MCF 10A (cell line): ENCODE results near the gene CLCNKA. TPM values are rescaled to one million over a fixed set of nuclear protein-coding genes. Genes with fewer than 3 reads are reported as not detected.
"Not testable (repeated sequence)": the region's sequence is repeated elsewhere in the genome, so short reads cannot be mapped to it uniquely, and the experiment has no call there.

Experiments used
- BruUV-seq: library from RNA; stranded (reverse); fragments of 400-500 nt; replicated peaks from 2 replicates; lab custom pipeline; 2021; lab: Mats Ljungman, UMichigan
- CTCF ChIA-PET: fragments of 300-600 bp; sonication (Branson Sonifier 250); formaldehyde crosslinking; extraction: SDS; loops from one replicate; lab custom pipeline; 2021; ENCODE audit warnings: antibody characterized with exemption, inconsistent platforms; lab: Yijun Ruan, JAX
- POLR2A ChIA-PET: fragments of 300-600, 350-650 bp; sonication (Branson Sonifier 250); formaldehyde crosslinking; extraction: SDS; loops from one replicate; lab custom pipeline; 2020; ENCODE audit warnings: antibody characterized with exemption, inconsistent platforms; lab: Yijun Ruan, JAX
- DNase-seq: peaks from one replicate; pipeline ENCODE4 v3.0.0-alpha.2; 2018; ENCODE audit not compliant: unreplicated experiment
- H3K27ac Mint-ChIP-seq: one replicate; pipeline ENCODE4 v1.8.0; 2022; ENCODE audit warnings: mild to moderate bottlenecking, low read depth, mixed read lengths; ENCODE audit not compliant: unreplicated experiment
- H3K27me3 Mint-ChIP-seq: one replicate; pipeline ENCODE4 v1.8.0; 2022; ENCODE audit warnings: mixed read lengths; ENCODE audit not compliant: insufficient read depth, unreplicated experiment
- H3K36me3 Mint-ChIP-seq: one replicate; pipeline ENCODE4 v1.8.0; 2022; ENCODE audit warnings: mild to moderate bottlenecking, moderate library complexity, mixed read lengths; ENCODE audit not compliant: insufficient read depth, unreplicated experiment
- H3K4me1 Mint-ChIP-seq: one replicate; pipeline ENCODE4 v1.8.0; 2022; ENCODE audit warnings: mixed read lengths; ENCODE audit not compliant: insufficient read depth, unreplicated experiment
- H3K4me3 Mint-ChIP-seq: one replicate; pipeline ENCODE4 v1.8.0; 2022; ENCODE audit warnings: mild to moderate bottlenecking, moderate library complexity, mixed read lengths; ENCODE audit not compliant: unreplicated experiment
- H3K9me3 Mint-ChIP-seq: one replicate; pipeline ENCODE4 v1.8.0; 2022; ENCODE audit warnings: mixed read lengths; ENCODE audit not compliant: unreplicated experiment
- CTCF ChIP-seq: fragments of 200-600 bp; IDR thresholded peaks from one replicate; pipeline ENCODE4 v1.8.0; 2022; ENCODE audit warnings: antibody characterized with exemption, mild to moderate bottlenecking; ENCODE audit not compliant: unreplicated experiment
- intact Hi-C: fragments of 100-400 bp; cut with micrococcal nuclease; formaldehyde crosslinking; loops from 2 replicates; pipeline ENCODE4 v1.14.1; 2022
- total RNA-seq: library from RNA; stranded (reverse); gene quantifications from 2 replicates; pipeline ENCODE4 v1.2.3, GENCODE V29; 2022

Gene CLCNKA
- total RNA-seq, 1 experiment from 2014 or later: not detected

GRCh38 chr1:16050328-16050727 is 28.5 kb downstream of the CLCNKA start:
- intact Hi-C loops: no loop called here
- POLR2A ChIA-PET: interaction anchor here (0.5 kb wide), 1 partner anchor 171 kb away, joined by 3 read pairs; no protein-coding TSS in a partner anchor
- no peak for DNase-seq
- H3K9me3 Mint-ChIP-seq: no peaks in the 10 kb centered on the region
- no peaks in the 10 kb centered on the region for H3K36me3 Mint-ChIP-seq
- H3K27me3 Mint-ChIP-seq: no peaks in the 10 kb centered on the region
- no peaks in the 10 kb centered on the region for H3K4me1 Mint-ChIP-seq
- TF ChIP-seq CTCF: no peak
- no TSS peak for BruUV-seq
- CTCF ChIA-PET: no interaction called here
- H3K4me3 Mint-ChIP-seq: no peak overlapping the region
- no peak overlapping the region for H3K27ac Mint-ChIP-seq

GRCh38 chr1:16051039-16051438 is 29.2 kb downstream of the CLCNKA start:
- Mint-ChIP-seq H3K4me1 (peaks cover 4% of the 10 kb centered on the region), H3K9me3 (no peaks in the 10 kb centered on the region), H3K4me3 (no peak overlapping the region), H3K27ac (no peak overlapping the region), H3K27me3 (no peaks in the 10 kb centered on the region), H3K36me3 (no peaks in the 10 kb centered on the region)
- no peak for TF ChIP-seq CTCF
- DNase-seq: no peak
- ChIA-PET POLR2A (interaction anchor here (0.5 kb wide), 1 partner anchor 170 kb away, joined by 3 read pairs; no protein-coding TSS in a partner anchor), CTCF (no interaction called here)
- intact Hi-C loops: no loop called here
- BruUV-seq: no TSS peak

GRCh38 chr1:16051949-16052348 is 30.1 kb downstream of the CLCNKA start:
- POLR2A ChIA-PET, H3K4me1 Mint-ChIP-seq, intact Hi-C loops, H3K9me3 Mint-ChIP-seq, BruUV-seq, DNase-seq, H3K4me3 Mint-ChIP-seq, CTCF ChIA-PET, H3K27ac Mint-ChIP-seq, H3K36me3 Mint-ChIP-seq, H3K27me3 Mint-ChIP-seq: not testable (repeated sequence)

GRCh38 chr1:16053781-16054502 is 32.1 kb downstream of the CLCNKA start:
- Mint-ChIP-seq H3K27ac (no peak overlapping the region), H3K27me3 (no peaks in the 10 kb centered on the region), H3K36me3 (no peaks in the 10 kb centered on the region), H3K4me1 (peaks cover 5% of the 10 kb centered on the region), H3K4me3 (no peak overlapping the region), H3K9me3 (no peaks in the 10 kb centered on the region)
- intact Hi-C loops: no loop called here
- no peak for DNase-seq
- no peak for TF ChIP-seq CTCF
- POLR2A ChIA-PET: interaction anchor here (0.9 kb wide), 1 partner anchor 221 kb away, joined by 3 read pairs; no protein-coding TSS in a partner anchor
- CTCF ChIA-PET: interaction anchor here (0.6 to 3.6 kb wide), 7 partner anchors 15 to 239 kb away, joined by 3 to 45 read pairs (median 4); no protein-coding TSS in a partner anchor
- no TSS peak for BruUV-seq
